Hepatocyte (in vitro differentiated cells): ENCODE results near the gene SLC17A5.

Experiments
- CTCF ChIP-seq: fragments of 200-600 bp; sonication (generic); IDR thresholded peaks from 2 replicates; pipeline ENCODE4 v1.5.1; 2016; ENCODE audit warnings: antibody characterized with exemption, mild to moderate bottlenecking; ENCODE audit not compliant: poor library complexity
- EZH2 ChIP-seq: fragments of 200-600 bp; sonication (generic); IDR thresholded peaks from 2 replicates; pipeline ENCODE4 v1.6.1; 2016; ENCODE audit warnings: antibody characterized with exemption, mild to moderate bottlenecking, borderline replicate concordance
- EZH2phosphoT487 ChIP-seq: fragments of 200-600 bp; sonication (generic); IDR thresholded peaks from one replicate; pipeline ENCODE4 v1.6.1; 2018; ENCODE audit warnings: antibody characterized with exemption, mild to moderate bottlenecking, low read depth, moderate library complexity; ENCODE audit not compliant: unreplicated experiment, severe bottlenecking

GRCh38 chr6:73655341-73655917, 1.6 kb upstream of the SLC17A5 start:
- no peak for TF ChIP-seq CTCF
- no peak for TF ChIP-seq EZH2phosphoT487
- no peak for TF ChIP-seq EZH2
